ENCODE data around the gene LAMP1. TPM values are rescaled to one million over a fixed set of nuclear protein-coding genes. Genes with fewer than 3 reads are reported as not detected.

The LAMP1 gene
- total and polyA plus RNA-seq, 2 of the 4 experiments (the other 2 are of a cell fraction): 60.6 to 229 TPM

DNA sequence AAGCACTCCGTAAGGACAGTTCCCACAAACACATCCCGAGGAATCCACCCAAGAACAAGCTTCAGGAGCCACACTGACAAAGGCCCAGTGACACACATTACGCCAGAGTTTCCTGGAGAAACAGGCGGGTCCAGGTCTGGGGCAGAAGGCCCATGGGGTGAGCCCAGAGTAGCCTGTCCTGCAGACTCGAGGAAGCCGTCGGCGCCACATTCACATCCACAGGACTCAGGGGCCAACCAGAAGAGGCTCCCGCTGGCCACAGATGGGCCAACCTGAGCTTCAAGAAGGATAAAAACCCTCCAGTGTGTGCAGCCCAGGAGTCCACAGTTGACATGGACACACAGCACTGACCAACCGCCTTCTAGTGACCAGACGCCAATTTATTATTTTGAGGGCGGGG lies 35.6 kb downstream of the LAMP1 start:
- H3K4me2 ChIP-seq (ENCODE audit: low read depth, low read length): no peak overlapping the region
- H4K8ac ChIP-seq (ENCODE audit: low read depth in 2 of 2, low read length in 2 of 2): no peak overlapping the region
- H3K79me1 ChIP-seq (ENCODE audit: low read depth in 1 of 2, low read length in 2 of 2): no peaks in the 10 kb centered on the region
- intact Hi-C loops (cut with micrococcal nuclease) (no loop called here), dilution Hi-C loops (cut with HindIII; ENCODE audit: low sequenced_read_pairs, unreplicated experiment) (no loop called here), in situ Hi-C loops (cut with MboI; ENCODE audit: low sequenced_read_pairs) (no loop called here)
- no peak for ATAC-seq (ENCODE audit: low read depth)
- no peak overlapping the region for H3K4me3 ChIP-seq (ENCODE audit: insufficient read depth, low read depth, low read length)
- WGBS, 2 experiments (ENCODE audit: extremely low coverage in 2 of 2, insufficient read length in 1 of 2): 96% methylated on average over 12 of the region's 12 CpGs; no CpG with 5 or more reads in 1 of the 2 experiments
- no peak overlapping the region for H2AK9ac ChIP-seq (replicated peaks; ENCODE audit: low read depth, low read length, poor library complexity)
- H2BK15ac ChIP-seq (ENCODE audit: low read depth, low read length): no peak overlapping the region
- no peak overlapping the region for H2AK5ac ChIP-seq (ENCODE audit: low read depth, low read length)
- H2BK120ac ChIP-seq (ENCODE audit: low read depth, low read length): no peak overlapping the region
- no peaks in the 10 kb centered on the region for H3K36me3 ChIP-seq (ENCODE audit: control insufficient read depth, insufficient read depth, low read length)
- H4K91ac ChIP-seq (ENCODE audit: insufficient read depth, low read depth, low read length): no peak overlapping the region
- H3K27ac ChIP-seq (ENCODE audit: insufficient read depth, low read length): no peak overlapping the region
- H2BK5ac ChIP-seq (ENCODE audit: low read depth, low read length, poor library complexity, severe bottlenecking): no peak overlapping the region
- H3K4ac ChIP-seq (ENCODE audit: low read depth, low read length): no peak overlapping the region
- no TSS peak for BruUV-seq (replicated peaks)
- DNase-seq: no peak
- TF ChIP-seq FOS (IDR thresholded peaks at IDR 0.05; ENCODE audit: low read depth, low read length): no peak
- TF ChIP-seq, protein P1, sequence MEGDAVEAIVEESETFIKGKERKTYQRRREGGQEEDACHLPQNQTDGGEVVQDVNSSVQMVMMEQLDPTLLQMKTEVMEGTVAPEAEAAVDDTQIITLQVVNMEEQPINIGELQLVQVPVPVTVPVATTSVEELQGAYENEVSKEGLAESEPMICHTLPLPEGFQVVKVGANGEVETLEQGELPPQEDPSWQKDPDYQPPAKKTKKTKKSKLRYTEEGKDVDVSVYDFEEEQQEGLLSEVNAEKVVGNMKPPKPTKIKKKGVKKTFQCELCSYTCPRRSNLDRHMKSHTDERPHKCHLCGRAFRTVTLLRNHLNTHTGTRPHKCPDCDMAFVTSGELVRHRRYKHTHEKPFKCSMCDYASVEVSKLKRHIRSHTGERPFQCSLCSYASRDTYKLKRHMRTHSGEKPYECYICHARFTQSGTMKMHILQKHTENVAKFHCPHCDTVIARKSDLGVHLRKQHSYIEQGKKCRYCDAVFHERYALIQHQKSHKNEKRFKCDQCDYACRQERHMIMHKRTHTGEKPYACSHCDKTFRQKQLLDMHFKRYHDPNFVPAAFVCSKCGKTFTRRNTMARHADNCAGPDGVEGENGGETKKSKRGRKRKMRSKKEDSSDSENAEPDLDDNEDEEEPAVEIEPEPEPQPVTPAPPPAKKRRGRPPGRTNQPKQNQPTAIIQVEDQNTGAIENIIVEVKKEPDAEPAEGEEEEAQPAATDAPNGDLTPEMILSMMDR (conservative IDR thresholded peaks at IDR 0.05; ENCODE audit: low read depth, low read length): no peak
- TF ChIP-seq CHD1 (IDR thresholded peaks at IDR 0.05; ENCODE audit: low read depth, low read length): no peak
- no peak for TF ChIP-seq RFX5 (IDR thresholded peaks at IDR 0.05; ENCODE audit: low read depth, low read length)
- TF ChIP-seq RAD21 (IDR thresholded peaks at IDR 0.05; ENCODE audit: low read length): no peak
- no peak for TF ChIP-seq NFE2L2 (IDR thresholded peaks at IDR 0.05; ENCODE audit: low read depth, low read length)
- no peak for TF ChIP-seq SMC3 (IDR thresholded peaks at IDR 0.05; ENCODE audit: low read depth, low read length)
- no peak for TF ChIP-seq MXI1 (IDR thresholded peaks at IDR 0.05; ENCODE audit: borderline replicate concordance, low read depth, low read length)
- TF ChIP-seq BHLHE40 (IDR thresholded peaks at IDR 0.05; ENCODE audit: low read depth, low read length): no peak
- no peak for TF ChIP-seq RCOR1 (IDR thresholded peaks at IDR 0.05; ENCODE audit: insufficient replicate concordance, low read length)
- TF ChIP-seq, protein P2, sequence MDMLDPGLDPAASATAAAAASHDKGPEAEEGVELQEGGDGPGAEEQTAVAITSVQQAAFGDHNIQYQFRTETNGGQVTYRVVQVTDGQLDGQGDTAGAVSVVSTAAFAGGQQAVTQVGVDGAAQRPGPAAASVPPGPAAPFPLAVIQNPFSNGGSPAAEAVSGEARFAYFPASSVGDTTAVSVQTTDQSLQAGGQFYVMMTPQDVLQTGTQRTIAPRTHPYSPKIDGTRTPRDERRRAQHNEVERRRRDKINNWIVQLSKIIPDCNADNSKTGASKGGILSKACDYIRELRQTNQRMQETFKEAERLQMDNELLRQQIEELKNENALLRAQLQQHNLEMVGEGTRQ (IDR thresholded peaks at IDR 0.05; ENCODE audit: low read depth, low read length): no peak
- TF ChIP-seq CEBPB (IDR thresholded peaks at IDR 0.05; ENCODE audit: low read depth, low read length): no peak
- no peak overlapping the region for H3K18ac ChIP-seq (ENCODE audit: low read depth, low read length)
- H4K5ac ChIP-seq (ENCODE audit: low read depth, low read length): no peak overlapping the region
- H3K9me1 ChIP-seq (ENCODE audit: insufficient read depth, low read length): no peaks in the 10 kb centered on the region
- CTCF ChIA-PET: no interaction called here
- POLR2A ChIA-PET (ENCODE audit: unreplicated experiment): no interaction called here
- no peak overlapping the region for H2BK20ac ChIP-seq (ENCODE audit: low read depth, low read length)
- no peaks in the 10 kb centered on the region for H3K9me3 ChIP-seq (ENCODE audit: control insufficient read depth, insufficient read depth, low read length)
- no peaks in the 10 kb centered on the region for H3K4me1 ChIP-seq (ENCODE audit: control insufficient read depth, insufficient read depth, low read length)
- no peak overlapping the region for H3K23ac ChIP-seq (ENCODE audit: low read depth, low read length)
- H3K9ac ChIP-seq (ENCODE audit: low read depth, low read length): no peak overlapping the region
- H4K20me1 ChIP-seq (ENCODE audit: insufficient read depth, low read length): no peaks in the 10 kb centered on the region
- peaks cover 5% of the 10 kb centered on the region; the same call in 1 of the 2 replicates for H3K27me3 ChIP-seq (ENCODE audit: control insufficient read depth, insufficient read depth, low read length)
- no peak overlapping the region for H3K56ac ChIP-seq (ENCODE audit: extremely low read depth, insufficient read depth, low read length)
- H2AFZ ChIP-seq (replicated peaks; ENCODE audit: low read length, poor library complexity): no peak overlapping the region
- H3K14ac ChIP-seq (replicated peaks; ENCODE audit: low read depth, low read length): no peak overlapping the region
